Left renal pelvis (tissue), 4 donors: ENCODE measurements around the gene USP34. TPM values are rescaled to one million over a fixed set of nuclear protein-coding genes. Genes with fewer than 3 reads are reported as not detected.

Experiments
- DNase-seq, 4 donors: peaks; one replicate each; pipeline ENCODE4 v3.0.0-alpha.2; 2013; ENCODE audit warnings: low read depth in 4 of 4, low spot score in 3 of 4
- polyA plus RNA-seq, 4 donors: library from polyadenylated mRNA; unstranded; fragments of 120-200 nt; gene quantifications; one replicate each; pipeline ENCODE4 v1.2.1, GENCODE V29; 2013; ENCODE audit not compliant: insufficient read length in 4 of 4

Gene USP34
- polyA plus RNA-seq, 4 donors = 119 to 145 (median 134) TPM

- DNase-seq = no peak
These were observed 208.2 kb downstream of the USP34 start for GRCh38 chr2:61262699-61263098.

DNA sequence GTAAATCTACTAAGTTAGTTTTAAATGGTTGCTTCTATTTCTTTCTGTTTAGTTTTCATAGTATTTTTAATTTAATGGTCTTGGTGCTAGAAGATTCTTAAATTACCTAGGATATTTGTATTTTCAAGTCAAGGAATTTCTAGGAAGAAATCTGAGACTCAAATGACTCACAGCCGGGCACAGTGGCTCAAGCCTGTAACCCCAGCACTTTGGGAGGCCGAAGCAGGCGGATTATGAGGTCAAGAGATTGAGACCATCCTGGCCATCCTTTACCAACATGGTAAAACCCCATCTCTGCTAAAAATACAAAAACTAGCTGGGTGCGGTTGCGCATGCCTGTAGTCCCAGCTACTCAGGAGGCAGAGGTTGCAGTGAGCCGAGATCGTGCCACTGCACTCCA is 213.4 kb downstream of the USP34 start:
- no peak for DNase-seq

DNA sequence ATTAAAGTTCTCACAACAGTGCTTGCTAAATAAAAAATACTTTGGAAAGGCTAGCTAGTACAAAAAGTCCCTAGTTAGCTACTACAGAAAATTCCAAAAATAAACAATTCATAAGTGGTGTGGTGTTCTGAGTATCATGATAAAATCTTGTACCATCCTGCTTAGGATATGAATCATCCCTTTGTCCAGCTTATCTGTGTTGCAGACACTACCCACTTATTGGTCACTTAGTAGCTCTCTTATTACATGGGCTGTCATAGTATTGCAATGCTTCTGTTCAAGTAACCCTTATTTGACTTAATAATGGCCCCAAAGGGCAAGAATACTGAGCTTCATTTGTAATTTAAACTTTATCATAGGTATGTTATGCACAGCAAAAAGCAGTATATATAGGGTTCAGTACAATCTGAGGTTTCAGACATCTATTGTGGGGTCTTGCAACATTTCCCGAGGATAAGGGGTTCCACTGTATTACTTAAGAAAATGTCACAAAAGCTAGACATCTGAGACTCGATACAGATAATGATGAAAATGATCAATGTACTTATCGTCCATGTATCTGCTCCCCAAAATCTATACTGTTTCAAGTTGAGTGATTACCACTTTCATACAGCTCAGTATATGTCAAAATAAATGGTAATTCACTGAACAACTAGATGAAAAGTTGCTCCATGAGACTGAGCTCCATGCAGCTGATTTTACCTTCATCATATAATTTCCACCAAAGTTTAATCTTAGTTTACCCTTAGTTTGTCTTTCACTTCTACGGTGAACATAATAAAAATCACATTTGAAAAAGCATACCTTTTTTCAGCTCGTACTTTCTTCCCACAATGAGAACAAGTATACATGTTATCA is 215.1 kb downstream of the USP34 start:
- no peak for DNase-seq

GRCh38 chr2:61254536-61254935 is 216.4 kb downstream of the USP34 start:
- no peak for DNase-seq

- no peak for DNase-seq
These were observed 217.8 kb downstream of the USP34 start for GRCh38 chr2:61253136-61253535.

DNA sequence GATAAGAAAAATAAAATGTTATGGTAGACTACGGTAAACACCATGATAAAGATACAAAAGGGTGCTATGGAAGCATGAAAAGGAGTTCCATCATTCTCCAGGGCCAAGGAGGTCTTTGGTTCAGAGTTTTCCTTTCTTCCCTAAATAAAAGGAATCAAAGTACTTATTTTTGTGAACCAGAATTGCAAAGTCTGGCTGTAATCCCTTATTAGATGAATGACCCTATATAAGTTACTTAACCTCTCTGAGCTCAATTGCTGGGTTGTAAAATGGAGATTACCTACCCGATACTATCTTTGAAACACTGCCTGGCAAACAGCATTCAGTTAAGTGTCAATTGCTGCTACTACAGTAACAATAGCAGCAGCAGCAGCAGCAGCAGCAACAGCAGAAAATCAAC is 218.9 kb downstream of the USP34 start:
- no peak for DNase-seq

DNA sequence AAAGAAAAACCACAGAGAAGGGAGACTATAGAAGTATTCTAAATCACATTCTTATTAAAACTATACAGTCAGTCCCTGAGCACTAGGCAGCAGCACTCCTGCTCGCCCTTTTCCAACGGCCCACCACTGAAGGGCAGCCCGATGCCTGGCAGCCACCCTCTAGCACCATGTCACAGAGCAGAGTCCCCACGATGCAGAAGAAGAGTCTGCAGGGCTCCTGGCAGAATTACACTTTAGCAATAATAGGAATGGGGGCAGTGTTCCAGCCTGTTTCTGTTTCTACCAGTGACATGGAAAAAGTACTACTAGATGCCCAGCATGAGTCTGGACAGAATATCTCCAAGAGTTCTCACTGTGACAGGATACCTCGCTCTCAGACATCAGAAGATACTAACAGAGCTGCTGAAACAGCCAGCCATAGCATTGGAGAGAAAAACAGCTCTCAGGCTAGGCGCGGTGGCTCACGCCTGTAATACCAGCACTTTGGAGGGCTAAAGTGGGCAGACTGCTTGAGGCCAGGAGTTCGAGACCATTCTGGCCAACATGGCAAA is 221.3 kb downstream of the USP34 start:
- no peak for DNase-seq

DNA sequence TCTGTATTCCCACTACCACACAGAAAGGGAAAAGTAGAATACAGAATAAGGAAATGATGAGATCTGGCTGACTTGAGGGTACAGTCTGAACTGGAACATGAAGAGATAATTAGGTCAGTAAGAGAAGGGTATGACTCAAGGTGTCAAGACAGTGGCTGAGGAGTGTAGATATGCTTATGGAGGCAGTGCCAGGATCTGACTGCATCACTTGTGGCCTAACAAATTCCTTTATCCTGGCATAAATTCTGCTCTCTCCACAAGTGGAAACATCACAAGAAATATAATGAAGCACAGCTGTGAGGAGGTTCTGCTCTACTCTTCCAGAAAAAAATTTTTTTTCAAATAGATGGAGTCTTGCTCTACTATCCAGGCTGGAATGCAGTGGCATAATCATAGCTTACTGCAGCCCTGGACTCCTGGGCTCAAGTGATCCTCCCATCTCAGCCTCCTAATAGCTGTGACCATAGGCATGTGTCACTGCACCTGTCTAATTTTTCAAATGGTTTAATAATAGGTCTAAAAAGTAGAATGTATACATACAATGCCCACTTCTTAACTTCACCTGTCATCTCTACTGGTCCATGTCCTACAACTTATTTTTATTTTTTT is 223.6 kb downstream of the USP34 start:
- DNase-seq = no peak

DNA sequence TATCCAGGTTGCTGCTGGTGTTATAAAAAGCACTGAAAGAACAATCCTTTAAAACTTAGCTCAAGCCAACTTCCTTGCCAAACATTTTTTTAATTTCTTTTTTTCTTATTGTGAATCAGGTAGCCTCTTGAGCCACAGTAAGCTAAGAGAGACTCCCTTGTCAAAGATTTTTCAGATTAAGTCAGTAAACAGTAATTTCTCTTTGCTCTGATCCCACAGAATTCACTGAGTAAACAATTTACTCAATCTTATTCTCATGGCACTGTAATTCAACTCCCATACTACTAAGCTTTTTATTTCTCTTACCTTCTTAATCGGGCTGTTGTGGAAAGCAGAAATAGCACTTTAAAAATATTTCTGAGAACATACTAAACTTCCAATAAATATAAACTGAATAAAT is 226.2 kb downstream of the USP34 start:
- DNase-seq = no peak

- DNase-seq = no peak
These were observed 229.6 kb downstream of the USP34 start for GRCh38 chr2:61241266-61241665.

DNA sequence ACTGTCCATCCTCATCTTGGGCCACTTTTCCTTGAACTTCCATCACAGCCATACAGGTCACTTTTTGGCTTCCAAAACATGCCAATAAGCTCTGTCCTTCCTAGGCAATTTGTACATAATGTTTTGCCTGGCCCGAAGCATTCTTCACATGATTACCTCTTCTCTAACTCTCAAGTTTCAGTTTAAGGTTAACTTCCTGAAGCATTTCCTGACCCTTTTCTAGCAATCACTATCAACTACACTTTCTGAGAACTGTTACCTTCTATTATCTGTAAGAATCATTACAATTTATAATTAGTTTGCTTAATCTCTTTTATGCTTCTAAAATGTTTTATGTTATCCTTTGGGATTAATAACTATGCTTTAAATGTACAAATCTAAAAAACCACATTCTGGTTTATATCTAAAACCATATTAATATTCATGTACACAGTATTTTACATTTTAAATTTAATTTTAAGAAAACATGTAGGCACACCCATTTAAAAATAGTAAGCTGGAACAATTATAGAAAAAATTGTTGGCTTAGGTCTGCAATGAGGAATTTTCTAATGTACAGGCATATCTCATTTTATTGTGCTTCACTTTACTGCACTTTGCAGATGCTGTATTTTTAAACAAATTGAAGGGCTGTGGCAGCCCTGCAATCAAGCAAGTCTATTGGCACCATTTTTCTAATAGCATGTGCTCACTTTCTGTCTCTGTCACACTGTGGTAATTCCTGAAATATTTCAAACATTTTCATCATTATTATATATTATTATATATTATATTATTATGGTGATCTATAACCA is 232.5 kb downstream of the USP34 start:
- DNase-seq = no peak

DNA sequence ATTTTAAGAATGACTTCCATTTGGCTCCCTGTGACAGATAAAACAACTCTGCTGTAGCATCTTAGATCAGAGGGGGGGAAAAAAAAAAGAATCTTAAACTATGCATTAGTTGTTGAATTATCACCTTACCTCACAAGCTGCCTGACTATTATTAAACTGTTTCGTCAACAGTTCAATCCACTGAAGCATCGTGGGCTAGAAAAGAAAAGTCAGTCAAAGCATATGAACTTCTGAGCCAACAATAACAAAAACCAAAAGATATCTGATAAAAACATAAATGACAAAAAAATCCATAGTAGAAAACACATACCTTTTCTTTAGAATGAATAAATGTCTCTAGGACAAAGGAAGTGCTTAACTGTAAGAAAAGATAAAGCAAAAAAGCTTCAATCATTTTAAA is 235.2 kb downstream of the USP34 start:
- no peak for DNase-seq

- DNase-seq = no peak
These were observed 237.3 kb downstream of the USP34 start for GRCh38 chr2:61233581-61233980.

DNA sequence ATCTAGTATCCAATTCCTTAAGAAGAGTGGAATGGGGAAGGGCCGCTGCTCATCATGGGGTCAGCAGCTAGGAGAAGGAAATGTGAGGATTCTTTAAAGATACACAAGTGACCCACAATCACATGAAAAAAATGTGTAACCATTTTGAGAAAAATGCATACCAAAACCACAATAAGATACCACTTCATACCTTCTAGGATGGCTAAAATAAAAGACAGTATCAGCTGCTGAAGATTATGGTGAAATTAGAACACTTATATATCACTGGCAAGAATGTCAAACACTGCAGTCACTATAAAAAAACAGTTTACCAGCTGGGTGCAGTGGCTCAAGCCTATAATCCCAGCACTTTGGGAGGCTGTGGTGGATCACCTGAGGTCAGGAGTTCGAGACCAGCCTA is 241.0 kb downstream of the USP34 start:
- DNase-seq = no peak

- DNase-seq = no peak
These were observed 248.3 kb downstream of the USP34 start for GRCh38 chr2:61222567-61222966.

- DNase-seq = no peak
These were observed 249.1 kb downstream of the USP34 start for GRCh38 chr2:61221819-61222218.

DNA sequence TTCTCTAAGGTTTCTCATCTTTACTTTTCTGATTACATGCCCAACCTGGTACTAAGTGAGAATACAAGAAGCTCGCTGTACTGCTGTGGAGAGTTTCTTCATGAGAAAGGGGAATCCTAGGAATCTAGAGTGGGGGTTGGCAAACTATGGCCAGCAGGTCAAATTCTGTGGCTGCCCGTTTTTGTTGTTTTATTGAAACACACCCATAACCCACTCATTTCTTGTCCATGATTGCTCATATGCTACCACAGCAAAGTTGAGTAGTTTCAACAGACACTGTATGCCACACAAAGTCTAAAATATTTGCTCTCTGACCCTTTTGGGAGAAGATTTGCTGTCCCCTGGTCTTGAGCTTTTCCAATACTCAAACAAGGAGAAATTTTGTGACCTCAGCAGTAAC is 250.1 kb downstream of the USP34 start:
- DNase-seq = no peak

DNA sequence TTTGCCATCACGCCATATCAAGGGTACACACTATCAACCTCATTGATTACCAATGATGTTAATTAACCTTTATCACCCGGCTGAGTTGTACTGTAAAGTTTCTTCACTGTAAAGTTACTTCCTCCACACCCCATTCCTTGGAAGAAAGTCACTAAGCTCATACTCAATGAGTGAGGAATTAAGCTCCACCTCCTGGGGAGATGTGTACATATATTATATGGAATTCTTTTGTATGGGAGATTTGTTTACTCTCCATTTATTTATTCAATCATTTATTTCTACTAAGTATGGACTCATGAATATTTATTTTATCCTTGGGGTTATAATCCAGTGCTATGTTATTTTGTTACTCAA is 252.1 kb downstream of the USP34 start:
- no peak for DNase-seq

GRCh38 chr2:61218076-61218816 is 252.6 kb downstream of the USP34 start:
- no peak for DNase-seq

DNA sequence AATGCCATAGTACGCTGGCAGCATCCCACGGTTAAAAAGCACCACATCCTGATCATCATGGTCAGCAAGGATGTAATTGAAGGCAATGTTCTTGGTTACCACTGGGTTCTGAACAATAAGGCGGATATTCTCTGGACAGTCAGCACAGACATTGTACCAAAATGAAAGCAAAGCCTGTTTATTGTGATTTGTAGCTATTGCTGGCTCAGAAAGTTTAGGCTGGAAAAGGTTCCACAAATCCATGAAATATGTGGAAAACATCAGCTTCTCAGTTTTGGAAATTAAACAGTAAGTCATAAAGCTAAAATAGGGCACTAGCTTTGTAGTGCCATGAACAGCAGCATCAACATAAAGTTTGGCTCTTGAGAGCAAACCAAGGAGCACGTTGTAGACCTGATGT is 256.7 kb downstream of the USP34 start:
- DNase-seq = no peak
